GM12878 (cell line): ENCODE data around the gene GCSAM. TPM values are rescaled to one million over a fixed set of nuclear protein-coding genes. Genes with fewer than 3 reads are reported as not detected.

ENCODE experiments used
- ATF7 ChIP-seq: fragments of 450-650 bp; IDR thresholded peaks from 2 replicates; pipeline ENCODE4 v1.6.1; 2016; ENCODE audit warnings: low read depth, mild to moderate bottlenecking
- BCL3 ChIP-seq: IDR thresholded peaks from 2 replicates; pipeline ENCODE4 v1.6.1; 2011; ENCODE audit warnings: borderline replicate concordance, low read depth, mild to moderate bottlenecking, moderate library complexity, low read length; ENCODE audit not compliant: insufficient read depth, poor library complexity, severe bottlenecking
- CREB1 ChIP-seq: IDR thresholded peaks from 2 replicates; pipeline ENCODE4 v1.6.1; 2012; ENCODE audit warnings: low read depth, mild to moderate bottlenecking, inconsistent platforms
- EED ChIP-seq: sonication (generic); IDR thresholded peaks from 2 replicates; pipeline ENCODE4 v1.6.1; 2016; ENCODE audit warnings: antibody characterized with exemption, low read depth
- ELK1 ChIP-seq: IDR thresholded peaks from 2 replicates; pipeline ENCODE4 v1.6.1; 2012; ENCODE audit warnings: low read depth, low read length, improper control_type of control experiment
- ESRRA ChIP-seq: IDR thresholded peaks from 2 replicates; pipeline ENCODE4 v1.6.1; 2012; ENCODE audit warnings: mild to moderate bottlenecking, low read length, improper control_type of control experiment
- LARP7 ChIP-seq: fragments of 450-650 bp; IDR thresholded peaks from 2 replicates; pipeline ENCODE4 v1.6.1; 2017; ENCODE audit warnings: mild to moderate bottlenecking
- NR2C2 ChIP-seq: IDR thresholded peaks from 2 replicates; pipeline ENCODE4 v1.6.1; 2011; ENCODE audit warnings: borderline replicate concordance, low read depth; ENCODE audit not compliant: control insufficient read depth, insufficient read length
- NRF1 ChIP-seq: conservative IDR thresholded peaks from 2 replicates; pipeline ENCODE4 v1.6.1; 2011; ENCODE audit warnings: mild to moderate bottlenecking, low read depth, low read length, improper control_type of control experiment
- PML ChIP-seq: IDR thresholded peaks from 2 replicates; pipeline ENCODE4 v1.6.1; 2012; ENCODE audit warnings: low read length, inconsistent platforms
- RB1 ChIP-seq: fragments of 450-650 bp; formaldehyde crosslinking; IDR thresholded peaks from 2 replicates; pipeline ENCODE4 v1.6.1; 2017; ENCODE audit warnings: mild to moderate bottlenecking, borderline replicate concordance
- USF1 ChIP-seq: IDR thresholded peaks from 2 replicates; pipeline ENCODE4 v1.6.1; 2011; ENCODE audit warnings: borderline replicate concordance, low read depth, mild to moderate bottlenecking, moderate library complexity, mixed read lengths, low read length; ENCODE audit not compliant: insufficient read depth; ENCODE audit errors: extremely low read length
- ZBTB40 ChIP-seq: fragments of 450-650 bp; IDR thresholded peaks from 2 replicates; pipeline ENCODE4 v1.6.1; 2016; ENCODE audit warnings: mild to moderate bottlenecking, moderate library complexity, borderline replicate concordance
- ZSCAN29 ChIP-seq: fragments of 450-650 bp; IDR thresholded peaks from 2 replicates; pipeline ENCODE4 v1.6.1; 2017; ENCODE audit warnings: mild to moderate bottlenecking, moderate library complexity
- polyA plus RNA-seq, 11 experiments: library from polyadenylated mRNA; depleted of rRNA in 4 of 11; unstranded in 6 of 11; stranded (reverse) in 5 of 11; fragments of >200 nt; fragmentation: Nextera tagmentation in 4 of 11; fragmentation: Illumina TruSeq in 1 of 11; extraction: Ambion mirVana in 4 of 11; extraction: Trizol in 1 of 11; gene quantifications; 1 replicate in 1 of 11; 2 replicates in 10 of 11; pipeline versions ENCODE4 v1.2.1 to v1.2.3, GENCODE V29; 2011 to 2016; ENCODE audit warnings: inconsistent platforms in 2 of 11, missing spikeins in 2 of 11, low read depth in 1 of 11
- total RNA-seq, 4 experiments: library from RNA; depleted of rRNA in 3 of 4; stranded (reverse); fragments of >200 nt in 3 of 4; fragmentation: Illumina TruSeq in 1 of 4; extraction: Trizol in 1 of 4; gene quantifications; 2 replicates each; pipeline versions ENCODE4 v1.2.1 to v1.2.3, GENCODE V29; 2013 to 2021

Gene GCSAM
- total and polyA plus RNA-seq, 10 of the 15 experiments (the other 5 are each of a cell fraction or from before 2014, with no cell fraction given), result 81.5 to 407 (median 107) TPM

GRCh38 chr3:112088944-112089343, 44.1 kb downstream of the GCSAM start (continued):
- TF ChIP-seq ZBTB40, result no peak
- TF ChIP-seq ESRRA, result no peak
- TF ChIP-seq CREB1, result no peak
- TF ChIP-seq NR2C2, result no peak
- no peak for TF ChIP-seq ATF7
- TF ChIP-seq RB1, result no peak
- no peak for TF ChIP-seq ZSCAN29
- TF ChIP-seq USF1, result no peak
- no peak for TF ChIP-seq LARP7
- TF ChIP-seq PML, result no peak
- TF ChIP-seq EED, result no peak
- no peak for TF ChIP-seq ELK1
- TF ChIP-seq NRF1, result no peak
- no peak for TF ChIP-seq BCL3
